K562 (cell line): ENCODE measurements around the gene KIF12. TPM values are rescaled to one million over a fixed set of nuclear protein-coding genes. Genes with fewer than 3 reads are reported as not detected.

Experiments used
- CBFB ChIP-seq: sonication (generic); formaldehyde crosslinking; IDR thresholded peaks from 2 replicates; pipeline ENCODE4 v1.4.0; 2020; ENCODE audit warnings: mild to moderate bottlenecking, missing genetic modification reagents
- POLR2A ChIP-seq: fragments of 450-650 bp; conservative IDR thresholded peaks from 2 replicates; pipeline ENCODE4 v1.6.1; 2016
- SMAD1 ChIP-seq: fragments of 150-350 bp; IDR thresholded peaks from 2 replicates; pipeline ENCODE4 v1.6.1; 2014; ENCODE audit warnings: low read length, low read depth; ENCODE audit not compliant: partially characterized antibody
- polyA plus RNA-seq, 8 experiments: library from polyadenylated mRNA; depleted of rRNA in 4 of 8; stranded (reverse) in 5 of 8; unstranded in 3 of 8; fragments of >200 nt; fragmentation: Nextera tagmentation in 2 of 8; fragmentation: Illumina TruSeq in 1 of 8; extraction: Ambion mirVana in 2 of 8; extraction: Trizol in 1 of 8; gene quantifications; 2 replicates each; pipeline versions ENCODE4 v1.2.1 to v1.2.3, GENCODE V29; 2011 to 2014; ENCODE audit warnings: inconsistent platforms in 1 of 8, missing spikeins in 1 of 8
- total RNA-seq, 7 experiments: library from RNA; depleted of rRNA in 6 of 7; stranded (reverse); fragments of >200 nt in 6 of 7; fragmentation: Illumina TruSeq in 2 of 7; extraction: Trizol in 2 of 7; gene quantifications; 2 replicates each; pipeline versions ENCODE4 v1.2.1 to v1.2.3, GENCODE V29; 2011 to 2021; ENCODE audit warnings: low replicate concordance in 1 of 7
- TF ChIP-seq, protein P1 (sequence below): fragments of 250-450 bp; sonication (Bioruptor Pico); IDR thresholded peaks from 2 replicates; pipeline ENCODE4 v1.4.0; 2020

KIF12 gene
- total and polyA plus RNA-seq, 9 of the 15 experiments (the other 6 are each of a cell fraction or from before 2014, with no cell fraction given), result not detected

DNA sequence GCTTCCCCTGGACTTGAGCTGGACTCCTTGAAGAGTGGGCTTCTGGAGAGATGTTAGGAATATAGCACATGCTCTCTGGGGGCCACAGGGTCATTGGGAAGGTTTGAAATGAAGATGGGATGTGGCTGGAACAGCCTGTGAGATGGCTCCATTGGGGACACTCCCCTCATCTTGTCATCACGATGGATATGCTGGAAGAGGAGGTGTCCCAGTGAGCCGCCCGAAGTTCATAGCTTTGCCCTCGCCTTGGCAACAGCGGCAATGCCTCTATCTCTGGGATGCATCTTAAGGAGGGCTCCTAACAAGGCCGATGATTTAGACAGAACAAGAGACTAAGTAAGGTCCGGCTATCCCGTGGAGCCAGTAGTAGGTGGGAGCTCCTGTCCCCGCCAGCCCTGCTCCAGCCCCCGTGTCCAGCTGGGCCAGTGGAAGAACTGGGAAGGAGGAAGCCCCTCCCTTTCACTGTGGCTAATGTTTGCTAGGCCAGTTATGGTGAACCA is 44.9 kb downstream of the KIF12 start (continued):
- TF ChIP-seq, protein P1, sequence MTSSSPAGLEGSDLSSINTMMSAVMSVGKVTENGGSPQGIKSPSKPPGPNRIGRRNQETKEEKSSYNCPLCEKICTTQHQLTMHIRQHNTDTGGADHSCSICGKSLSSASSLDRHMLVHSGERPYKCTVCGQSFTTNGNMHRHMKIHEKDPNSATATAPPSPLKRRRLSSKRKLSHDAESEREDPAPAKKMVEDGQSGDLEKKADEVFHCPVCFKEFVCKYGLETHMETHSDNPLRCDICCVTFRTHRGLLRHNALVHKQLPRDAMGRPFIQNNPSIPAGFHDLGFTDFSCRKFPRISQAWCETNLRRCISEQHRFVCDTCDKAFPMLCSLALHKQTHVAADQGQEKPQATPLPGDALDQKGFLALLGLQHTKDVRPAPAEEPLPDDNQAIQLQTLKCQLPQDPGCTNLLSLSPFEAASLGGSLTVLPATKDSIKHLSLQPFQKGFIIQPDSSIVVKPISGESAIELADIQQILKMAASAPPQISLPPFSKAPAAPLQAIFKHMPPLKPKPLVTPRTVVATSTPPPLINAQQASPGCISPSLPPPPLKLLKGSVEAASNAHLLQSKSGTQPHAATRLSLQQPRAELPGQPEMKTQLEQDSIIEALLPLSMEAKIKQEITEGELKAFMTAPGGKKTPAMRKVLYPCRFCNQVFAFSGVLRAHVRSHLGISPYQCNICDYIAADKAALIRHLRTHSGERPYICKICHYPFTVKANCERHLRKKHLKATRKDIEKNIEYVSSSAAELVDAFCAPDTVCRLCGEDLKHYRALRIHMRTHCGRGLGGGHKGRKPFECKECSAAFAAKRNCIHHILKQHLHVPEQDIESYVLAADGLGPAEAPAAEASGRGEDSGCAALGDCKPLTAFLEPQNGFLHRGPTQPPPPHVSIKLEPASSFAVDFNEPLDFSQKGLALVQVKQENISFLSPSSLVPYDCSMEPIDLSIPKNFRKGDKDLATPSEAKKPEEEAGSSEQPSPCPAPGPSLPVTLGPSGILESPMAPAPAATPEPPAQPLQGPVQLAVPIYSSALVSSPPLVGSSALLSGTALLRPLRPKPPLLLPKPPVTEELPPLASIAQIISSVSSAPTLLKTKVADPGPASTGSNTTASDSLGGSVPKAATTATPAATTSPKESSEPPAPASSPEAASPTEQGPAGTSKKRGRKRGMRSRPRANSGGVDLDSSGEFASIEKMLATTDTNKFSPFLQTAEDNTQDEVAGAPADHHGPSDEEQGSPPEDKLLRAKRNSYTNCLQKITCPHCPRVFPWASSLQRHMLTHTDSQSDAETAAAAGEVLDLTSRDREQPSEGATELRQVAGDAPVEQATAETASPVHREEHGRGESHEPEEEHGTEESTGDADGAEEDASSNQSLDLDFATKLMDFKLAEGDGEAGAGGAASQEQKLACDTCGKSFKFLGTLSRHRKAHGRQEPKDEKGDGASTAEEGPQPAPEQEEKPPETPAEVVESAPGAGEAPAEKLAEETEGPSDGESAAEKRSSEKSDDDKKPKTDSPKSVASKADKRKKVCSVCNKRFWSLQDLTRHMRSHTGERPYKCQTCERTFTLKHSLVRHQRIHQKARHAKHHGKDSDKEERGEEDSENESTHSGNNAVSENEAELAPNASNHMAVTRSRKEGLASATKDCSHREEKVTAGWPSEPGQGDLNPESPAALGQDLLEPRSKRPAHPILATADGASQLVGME (CRISPR knock-in tag), result no peak
- TF ChIP-seq SMAD1 (no peak), CBFB (CRISPR knock-in tag) (no peak), POLR2A (no peak)
- TF ChIP-seq, all 486 proteins: peak for 0
